ENCODE results near the gene RNU11.

RNU11 gene

DNA sequence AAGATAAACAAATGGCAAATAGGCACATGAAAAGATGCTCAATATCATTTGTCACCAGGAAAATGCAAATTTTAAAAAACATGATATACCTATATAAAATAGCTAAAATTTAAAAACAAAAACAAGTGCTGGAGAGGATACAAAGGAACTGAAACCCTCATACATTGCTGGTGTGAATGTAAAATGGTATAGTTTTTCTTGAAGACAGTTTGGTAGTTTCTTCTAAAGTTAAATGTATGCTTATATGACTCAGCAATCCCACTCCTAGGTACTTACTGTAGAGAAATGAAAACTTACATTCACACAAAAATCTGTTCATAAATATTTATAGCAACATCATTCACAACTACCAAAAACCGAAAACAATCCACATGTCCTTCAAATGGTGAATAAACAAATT is 16.7 kb upstream of the RNU11 start:
- H3K27ac ChIP-seq, result no peak overlapping the region

DNA sequence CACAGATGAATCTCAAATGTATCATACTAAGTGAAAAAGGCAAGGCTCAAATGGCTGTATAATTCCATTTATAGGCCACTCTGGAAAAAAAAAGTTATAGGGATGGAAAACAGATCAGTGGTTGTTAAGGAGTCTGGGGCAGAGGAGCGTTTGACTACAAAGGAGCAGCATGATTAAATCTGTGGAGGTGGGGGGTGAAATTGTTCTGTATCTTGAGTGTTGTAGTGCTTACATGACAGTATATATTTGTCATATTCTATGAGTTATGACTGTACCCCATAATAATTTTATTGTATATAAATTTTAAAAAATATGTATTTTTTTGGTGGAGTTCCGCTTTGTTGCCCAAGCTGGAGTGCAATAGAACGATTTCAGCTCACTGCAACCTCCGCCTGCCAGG is 15.8 kb upstream of the RNU11 start:
- H3K27ac ChIP-seq, result no peak overlapping the region
- TF ChIP-seq ZFX (IDR thresholded peaks at IDR 0.05; ENCODE audit: borderline replicate concordance), result no peak
- TF ChIP-seq, protein P1, sequence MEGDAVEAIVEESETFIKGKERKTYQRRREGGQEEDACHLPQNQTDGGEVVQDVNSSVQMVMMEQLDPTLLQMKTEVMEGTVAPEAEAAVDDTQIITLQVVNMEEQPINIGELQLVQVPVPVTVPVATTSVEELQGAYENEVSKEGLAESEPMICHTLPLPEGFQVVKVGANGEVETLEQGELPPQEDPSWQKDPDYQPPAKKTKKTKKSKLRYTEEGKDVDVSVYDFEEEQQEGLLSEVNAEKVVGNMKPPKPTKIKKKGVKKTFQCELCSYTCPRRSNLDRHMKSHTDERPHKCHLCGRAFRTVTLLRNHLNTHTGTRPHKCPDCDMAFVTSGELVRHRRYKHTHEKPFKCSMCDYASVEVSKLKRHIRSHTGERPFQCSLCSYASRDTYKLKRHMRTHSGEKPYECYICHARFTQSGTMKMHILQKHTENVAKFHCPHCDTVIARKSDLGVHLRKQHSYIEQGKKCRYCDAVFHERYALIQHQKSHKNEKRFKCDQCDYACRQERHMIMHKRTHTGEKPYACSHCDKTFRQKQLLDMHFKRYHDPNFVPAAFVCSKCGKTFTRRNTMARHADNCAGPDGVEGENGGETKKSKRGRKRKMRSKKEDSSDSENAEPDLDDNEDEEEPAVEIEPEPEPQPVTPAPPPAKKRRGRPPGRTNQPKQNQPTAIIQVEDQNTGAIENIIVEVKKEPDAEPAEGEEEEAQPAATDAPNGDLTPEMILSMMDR (IDR thresholded peaks at IDR 0.05), result no peak

More for the DNA sequence above, 16.7 kb upstream of the RNU11 start:
- TF ChIP-seq ZFX (IDR thresholded peaks at IDR 0.05; ENCODE audit: borderline replicate concordance), result no peak
- TF ChIP-seq, protein P1 (IDR thresholded peaks at IDR 0.05), result no peak

DNA sequence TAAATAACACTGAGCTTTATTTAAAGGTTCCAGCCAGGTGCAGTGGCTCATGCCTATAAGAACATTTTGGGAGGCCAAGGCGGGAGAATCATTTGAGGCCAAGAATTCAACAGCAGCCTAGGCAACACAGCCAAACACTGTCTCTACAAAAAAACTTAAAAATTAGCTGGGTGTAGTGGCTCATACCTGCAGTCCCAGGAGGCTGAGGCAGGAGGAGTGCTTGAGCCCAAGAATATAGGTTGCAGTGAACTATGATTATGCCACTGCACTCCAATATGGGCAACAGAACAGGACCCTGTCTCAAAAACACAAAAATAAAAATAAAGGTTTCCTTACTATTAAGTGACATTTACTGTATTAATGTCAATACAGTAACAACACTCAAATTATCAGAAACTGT is 7.6 kb upstream of the RNU11 start:
- no peak overlapping the region for H3K27ac ChIP-seq
- TF ChIP-seq ZFX (IDR thresholded peaks at IDR 0.05; ENCODE audit: borderline replicate concordance), result no peak
- TF ChIP-seq, protein P1 (IDR thresholded peaks at IDR 0.05), result no peak; the same call in none of the 2 replicates

DNA sequence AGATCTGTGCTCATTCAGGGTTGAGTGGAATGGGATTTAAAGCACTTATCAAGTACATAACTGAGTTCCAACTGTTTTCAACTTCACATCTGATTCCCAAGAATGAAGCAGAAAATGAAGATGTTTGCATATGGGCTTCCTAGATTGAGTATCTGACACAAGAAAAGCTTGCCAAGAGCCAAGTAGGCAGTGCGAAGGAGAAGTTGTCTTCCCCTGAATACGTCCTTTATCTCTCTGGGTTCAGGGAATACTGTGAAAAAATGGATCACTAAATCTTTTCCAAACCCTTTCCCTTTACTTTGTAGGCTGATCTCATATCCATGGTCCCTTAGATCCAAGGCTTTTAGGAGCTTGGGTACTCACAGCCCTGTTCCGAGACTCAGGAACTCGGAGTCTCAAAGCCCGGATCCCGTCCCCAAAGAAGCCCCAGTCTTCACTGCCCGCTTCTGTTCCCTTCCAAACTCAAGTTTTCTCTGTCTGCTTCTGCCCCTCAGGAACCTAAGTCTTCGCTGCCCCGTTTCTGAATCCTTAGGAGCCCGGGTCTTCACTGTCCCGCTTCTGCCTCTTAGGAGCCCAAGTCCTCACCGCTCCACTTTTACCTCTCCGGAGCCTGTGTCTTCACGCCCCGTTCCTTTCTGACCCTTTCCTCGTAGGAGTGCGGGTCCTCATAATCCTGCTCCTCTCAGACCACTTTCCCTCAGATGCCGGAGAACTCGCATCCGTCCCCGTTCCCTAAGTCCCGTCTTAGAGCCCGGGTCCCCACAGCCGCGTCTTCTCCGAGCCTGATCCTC is 6.1 kb upstream of the RNU11 start:
- TF ChIP-seq, protein P1 (IDR thresholded peaks at IDR 0.05), result no peak
- no peak for TF ChIP-seq ZFX (IDR thresholded peaks at IDR 0.05; ENCODE audit: borderline replicate concordance)
- peak overlapping the region; percentile 100 for H3K27ac ChIP-seq

DNA sequence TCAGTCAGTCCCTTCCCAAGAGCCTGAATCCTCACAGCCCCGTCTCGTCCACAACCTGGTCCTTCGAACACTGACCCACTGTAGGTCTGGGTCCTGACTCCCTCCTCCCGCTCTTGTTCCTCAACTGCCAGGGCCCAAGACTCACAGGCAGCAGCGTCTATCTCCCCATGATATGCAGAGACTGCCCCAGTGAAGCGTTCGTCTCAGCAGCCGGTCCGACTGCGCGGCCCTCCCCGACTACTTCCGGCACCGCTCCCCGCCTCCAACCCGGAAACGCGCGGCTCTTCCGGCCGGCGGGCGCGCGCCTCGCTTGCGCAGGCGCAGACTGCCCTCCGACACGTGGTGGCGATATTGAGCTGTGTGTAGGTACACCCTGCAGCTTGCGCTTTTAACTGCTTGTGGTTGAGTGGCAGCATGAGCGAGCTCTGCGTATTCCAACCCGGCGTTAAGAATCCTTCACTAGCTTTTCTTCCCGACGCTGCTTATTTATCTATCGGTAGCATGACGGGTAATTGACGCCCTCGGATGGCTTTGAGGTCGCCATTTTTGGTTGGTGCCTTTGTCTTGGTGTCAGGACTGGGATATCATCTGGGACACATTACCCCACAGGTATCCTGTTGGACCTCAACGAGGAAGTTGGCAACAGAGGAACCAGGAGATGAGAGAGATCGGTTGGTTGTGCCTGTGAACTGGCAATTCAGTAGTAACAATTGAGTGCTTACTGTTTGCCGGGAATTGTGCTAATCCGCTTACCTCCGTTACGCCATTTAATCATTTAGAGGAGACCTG is 5.4 kb upstream of the RNU11 start, which contains the start of gene TAF12:
Gene TAF12, minus strand, starts transcription at position 221 of the 789 bp plus-strand sequence. CDS start 20,986 bp downstream, outside the sequence.
- TF ChIP-seq, protein P1 (IDR thresholded peaks at IDR 0.05), result peak; percentile 64
- TF ChIP-seq ZFX (IDR thresholded peaks at IDR 0.05; ENCODE audit: borderline replicate concordance), result no peak
- H3K27ac ChIP-seq, result peak within 1 kb of the TSS; percentile 100

DNA sequence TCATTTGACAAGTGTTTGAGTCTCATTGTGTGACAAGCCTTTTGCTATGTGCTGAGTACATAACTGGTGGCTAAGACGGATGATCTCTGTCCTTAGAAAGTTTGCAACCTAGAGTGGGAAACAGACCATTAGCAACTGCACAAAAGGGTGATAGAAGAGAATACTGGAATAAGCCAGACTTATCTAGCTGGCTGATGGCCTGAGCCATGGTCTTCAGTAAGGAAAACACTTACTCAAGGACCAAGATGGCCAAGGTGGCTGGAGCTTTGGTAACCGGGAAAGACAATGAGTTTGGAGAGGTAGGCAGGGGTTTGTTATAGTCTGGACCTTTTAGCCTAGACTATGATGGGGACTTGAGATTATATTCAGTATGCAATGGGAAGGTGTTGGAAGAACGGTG is 3.9 kb upstream of the RNU11 start:
- TF ChIP-seq ZFX (IDR thresholded peaks at IDR 0.05; ENCODE audit: borderline replicate concordance), result no peak
- TF ChIP-seq, protein P1 (IDR thresholded peaks at IDR 0.05), result no peak
- peak overlapping the region; percentile 100 for H3K27ac ChIP-seq

DNA sequence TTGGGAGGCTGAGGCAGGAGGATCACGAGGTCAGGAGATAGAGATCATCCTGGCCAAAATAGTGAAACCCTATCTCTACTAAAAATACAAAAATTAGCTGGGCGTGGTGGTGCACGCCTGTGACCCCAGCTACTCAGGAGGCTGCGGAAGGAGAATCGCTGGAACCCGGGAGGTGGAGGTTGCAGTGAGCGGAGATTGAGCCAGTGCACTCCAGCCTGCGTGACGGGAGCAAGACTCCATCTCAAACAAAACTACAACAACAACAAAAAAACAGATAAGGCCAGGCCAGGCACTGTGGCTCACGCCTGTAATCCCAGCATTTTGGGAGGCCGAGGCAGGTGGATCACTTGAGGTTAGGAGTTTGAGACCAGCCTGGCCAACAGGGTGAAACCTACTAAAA is 3.0 kb upstream of the RNU11 start:
- H3K27ac ChIP-seq, result peak overlapping the region; percentile 100

Data from 22Rv1 (cell line).